PC-9 (cell line): ENCODE results near the gene MTCL1. TPM values are rescaled to one million over a fixed set of nuclear protein-coding genes. Genes with fewer than 3 reads are reported as not detected.

Experiments used
- BruUV-seq: library from RNA; stranded (reverse); fragments of 400-500 nt; replicated peaks from 2 replicates; lab custom pipeline; 2021; lab: Mats Ljungman, UMichigan
- CTCF ChIA-PET: fragments of 300-600 bp; sonication (Branson Sonifier 250); formaldehyde crosslinking; loops from one replicate; lab custom pipeline; 2022; ENCODE audit warnings: antibody characterized with exemption; lab: Charles Lee
- POLR2A ChIA-PET: fragments of 300-600 bp; sonication (Branson Sonifier 250); formaldehyde crosslinking; loops from one replicate; lab custom pipeline; 2022; ENCODE audit warnings: antibody characterized with exemption; ENCODE audit not compliant: unreplicated experiment; lab: Charles Lee
- DNase-seq, 2 experiments: peaks; one replicate each; pipeline versions ENCODE4 v3.0.0 to v3.0.0-alpha.2; 2015 to 2022; ENCODE audit warnings: mixed read lengths in 1 of 2
- H2AFZ ChIP-seq: fragments of 200-600 bp; sonication (generic); 2 replicates; pipeline ENCODE4 v1.8.1; 2017; ENCODE audit warnings: antibody characterized with exemption
- H3F3A ChIP-seq: fragments of 200-600 bp; sonication (generic); 2 replicates; pipeline ENCODE4 v1.8.1; 2017; ENCODE audit warnings: antibody characterized with exemption, mild to moderate bottlenecking, low read depth; ENCODE audit not compliant: insufficient read depth
- H3K27ac ChIP-seq: fragments of 200-600 bp; sonication (generic); 2 replicates; pipeline ENCODE4 v1.6.1; 2016; ENCODE audit warnings: mixed run types
- H3K27me3 ChIP-seq: fragments of 200-600 bp; sonication (generic); 2 replicates; pipeline ENCODE4 v1.6.1; 2016; ENCODE audit warnings: low read depth, mixed run types; ENCODE audit not compliant: insufficient read depth
- H3K36me3 ChIP-seq: fragments of 200-600 bp; sonication (generic); 2 replicates; pipeline ENCODE4 v1.6.1; 2016; ENCODE audit warnings: low read depth, mixed run types
- H3K4me1 ChIP-seq: fragments of 200-600 bp; sonication (generic); replicated peaks from 2 replicates; pipeline ENCODE4 v1.6.1; 2016; ENCODE audit warnings: mixed run types; ENCODE audit not compliant: insufficient read depth
- H3K4me2 ChIP-seq: fragments of 200-600 bp; sonication (generic); 2 replicates; pipeline ENCODE4 v1.6.1; 2017; ENCODE audit warnings: mixed run types
- H3K4me3 ChIP-seq: fragments of 200-600 bp; sonication (generic); 2 replicates; pipeline ENCODE4 v1.6.1; 2016; ENCODE audit warnings: mixed run types
- H3K79me2 ChIP-seq: fragments of 200-600 bp; sonication (generic); 2 replicates; pipeline ENCODE4 v1.6.1; 2017; ENCODE audit warnings: low read depth, mixed run types
- H3K9me2 ChIP-seq: fragments of 200-600 bp; sonication (generic); 2 replicates; pipeline ENCODE4 v1.8.1; 2017; ENCODE audit warnings: mild to moderate bottlenecking; ENCODE audit not compliant: insufficient read depth
- H3K9me3 ChIP-seq: fragments of 200-600 bp; sonication (generic); 2 replicates; pipeline ENCODE4 v1.8.1; 2016; ENCODE audit warnings: low read depth; ENCODE audit not compliant: insufficient read depth
- H4K20me1 ChIP-seq: fragments of 200-600 bp; sonication (generic); 2 replicates; pipeline ENCODE4 v1.8.1; 2017; ENCODE audit not compliant: insufficient read depth
- EZH2 ChIP-seq: fragments of 200-600 bp; sonication (generic); IDR thresholded peaks from 2 replicates; pipeline ENCODE4 v1.8.0; 2017; ENCODE audit warnings: antibody characterized with exemption, low read depth
- intact Hi-C: fragments of 100-400 bp; cut with micrococcal nuclease; formaldehyde crosslinking; loops from one replicate; pipeline ENCODE4 v1.10.0; 2022; ENCODE audit not compliant: unreplicated experiment
- total RNA-seq: library from RNA; stranded (reverse); gene quantifications from 2 replicates; pipeline ENCODE4 v1.2.3, GENCODE V29; 2021
- TF ChIP-seq, protein P1 (sequence below): fragments of 200-600 bp; sonication (generic); conservative IDR thresholded peaks from 2 replicates; pipeline ENCODE4 v1.6.1; 2017; ENCODE audit warnings: mixed run types, antibody characterized with exemption, mild to moderate bottlenecking, moderate library complexity

The MTCL1 gene
- total RNA-seq, 1 experiment from 2014 or later, result 29.6 TPM

DNA sequence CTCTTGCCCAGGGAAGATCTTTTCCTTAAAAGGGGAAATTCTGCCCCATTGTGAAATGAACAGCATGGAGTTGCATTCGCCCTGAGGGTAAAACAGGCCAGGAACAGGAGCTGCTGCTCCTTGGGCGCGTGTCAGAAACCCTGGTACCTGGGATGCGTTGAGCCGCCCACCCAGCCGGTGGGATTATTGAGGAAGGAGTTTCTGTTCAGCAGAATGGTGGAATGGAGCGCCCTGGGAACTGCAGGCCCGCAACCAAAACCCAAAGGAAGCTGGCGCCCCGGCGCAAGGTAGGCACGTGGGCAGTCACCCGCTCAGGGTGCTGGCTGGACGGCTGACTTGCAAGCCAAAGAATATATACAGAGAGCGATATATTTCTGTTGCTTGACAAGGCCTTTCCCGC is 73.5 kb downstream of the MTCL1 start:
- no TSS peak for BruUV-seq
- Histone ChIP-seq H3K4me1 (no peaks in the 10 kb centered on the region), H4K20me1 (no peaks in the 10 kb centered on the region), H3K27me3 (no peaks in the 10 kb centered on the region), H3F3A (no peaks in the 10 kb centered on the region), H3K4me3 (no peak overlapping the region), H3K9me3 (no peaks in the 10 kb centered on the region), H3K27ac (no peak overlapping the region), H2AFZ (no peak overlapping the region), H3K9me2 (no peaks in the 10 kb centered on the region), H3K36me3 (no peaks in the 10 kb centered on the region), H3K79me2 (no peaks in the 10 kb centered on the region), H3K4me2 (no peak overlapping the region)
- TF ChIP-seq, protein P1, sequence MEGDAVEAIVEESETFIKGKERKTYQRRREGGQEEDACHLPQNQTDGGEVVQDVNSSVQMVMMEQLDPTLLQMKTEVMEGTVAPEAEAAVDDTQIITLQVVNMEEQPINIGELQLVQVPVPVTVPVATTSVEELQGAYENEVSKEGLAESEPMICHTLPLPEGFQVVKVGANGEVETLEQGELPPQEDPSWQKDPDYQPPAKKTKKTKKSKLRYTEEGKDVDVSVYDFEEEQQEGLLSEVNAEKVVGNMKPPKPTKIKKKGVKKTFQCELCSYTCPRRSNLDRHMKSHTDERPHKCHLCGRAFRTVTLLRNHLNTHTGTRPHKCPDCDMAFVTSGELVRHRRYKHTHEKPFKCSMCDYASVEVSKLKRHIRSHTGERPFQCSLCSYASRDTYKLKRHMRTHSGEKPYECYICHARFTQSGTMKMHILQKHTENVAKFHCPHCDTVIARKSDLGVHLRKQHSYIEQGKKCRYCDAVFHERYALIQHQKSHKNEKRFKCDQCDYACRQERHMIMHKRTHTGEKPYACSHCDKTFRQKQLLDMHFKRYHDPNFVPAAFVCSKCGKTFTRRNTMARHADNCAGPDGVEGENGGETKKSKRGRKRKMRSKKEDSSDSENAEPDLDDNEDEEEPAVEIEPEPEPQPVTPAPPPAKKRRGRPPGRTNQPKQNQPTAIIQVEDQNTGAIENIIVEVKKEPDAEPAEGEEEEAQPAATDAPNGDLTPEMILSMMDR, result no peak
- TF ChIP-seq EZH2, result no peak
- DNase-seq, result no peak
- POLR2A ChIA-PET, result no interaction called here
- intact Hi-C loops, result no loop called here
- CTCF ChIA-PET, result no interaction called here

DNA sequence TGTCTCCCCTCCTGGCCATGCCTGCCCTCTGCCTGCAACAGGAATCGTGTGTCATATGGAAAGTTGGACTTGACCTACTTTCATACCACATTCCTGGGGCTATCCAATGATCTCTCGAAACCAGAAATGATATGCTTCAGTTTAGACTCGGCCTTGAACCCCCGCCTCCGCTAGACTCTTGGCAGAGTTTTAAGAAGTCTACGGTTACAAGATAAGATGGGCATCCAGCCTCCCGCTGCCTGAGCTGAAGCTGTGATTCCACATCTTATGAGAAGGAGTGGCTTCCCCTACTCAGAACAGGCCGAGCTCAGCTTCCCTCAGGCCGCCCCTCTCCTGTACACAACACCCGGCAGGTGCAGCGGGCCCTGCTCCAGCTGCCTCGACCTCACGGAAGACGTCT is 73.9 kb downstream of the MTCL1 start:
- CTCF ChIA-PET, result no interaction called here
- no peak for DNase-seq
- Histone ChIP-seq H3K27ac (no peak overlapping the region), H3K36me3 (no peaks in the 10 kb centered on the region), H3F3A (no peaks in the 10 kb centered on the region), H3K79me2 (no peaks in the 10 kb centered on the region), H3K27me3 (no peaks in the 10 kb centered on the region), H3K9me3 (no peaks in the 10 kb centered on the region), H3K4me3 (no peak overlapping the region), H3K4me2 (no peak overlapping the region), H3K9me2 (no peaks in the 10 kb centered on the region), H2AFZ (no peak overlapping the region), H3K4me1 (no peaks in the 10 kb centered on the region), H4K20me1 (no peaks in the 10 kb centered on the region)
- BruUV-seq, result no TSS peak
- intact Hi-C loops, result no loop called here
- no peak for TF ChIP-seq EZH2
- TF ChIP-seq, protein P1, result no peak
- POLR2A ChIA-PET, result no interaction called here

DNA sequence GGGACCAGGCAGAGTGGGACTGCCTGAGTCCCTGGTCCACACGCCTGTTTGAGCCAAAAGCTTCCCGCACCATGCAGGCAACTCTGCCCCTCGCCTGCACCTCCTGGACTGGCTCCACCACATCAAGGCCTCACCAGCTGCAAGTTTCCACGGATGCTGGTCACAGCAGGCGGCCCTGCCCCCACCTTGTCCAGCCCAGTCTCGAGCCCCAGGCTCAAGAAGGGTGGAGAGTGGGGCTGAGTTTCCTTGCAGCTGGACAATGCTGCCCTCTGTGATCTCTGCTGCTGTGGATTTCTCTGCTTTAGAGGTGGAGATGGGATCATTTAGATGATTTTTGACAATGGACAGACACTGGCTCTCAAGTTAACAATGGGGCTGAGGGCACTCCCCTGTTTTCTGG is 74.9 kb downstream of the MTCL1 start:
- no peaks in the 10 kb centered on the region for H3F3A ChIP-seq
- TF ChIP-seq, protein P1, result no peak
- TF ChIP-seq EZH2, result no peak
- H3K9me2 ChIP-seq, result no peaks in the 10 kb centered on the region
- H2AFZ ChIP-seq, result no peak overlapping the region
- no peak for DNase-seq
- no peaks in the 10 kb centered on the region for H3K27me3 ChIP-seq
- H3K36me3 ChIP-seq, result no peaks in the 10 kb centered on the region
- no peak overlapping the region for H3K4me2 ChIP-seq
- no peaks in the 10 kb centered on the region for H3K79me2 ChIP-seq
- no peak overlapping the region for H3K4me3 ChIP-seq
- BruUV-seq, result no TSS peak
- no peak overlapping the region for H3K27ac ChIP-seq
- POLR2A ChIA-PET, result interaction anchor here (0.7 kb wide), 1 partner anchor 743 kb away, joined by 5 read pairs; no protein-coding TSS in a partner anchor
- intact Hi-C loops, result no loop called here
- H3K9me3 ChIP-seq, result no peaks in the 10 kb centered on the region
- H4K20me1 ChIP-seq, result no peaks in the 10 kb centered on the region
- no peaks in the 10 kb centered on the region for H3K4me1 ChIP-seq
- CTCF ChIA-PET, result no interaction called here
